K562 (cell line): ENCODE measurements around the gene WDR27. TPM values are rescaled to one million over a fixed set of nuclear protein-coding genes. Genes with fewer than 3 reads are reported as not detected.

Experiments used
- ATAC-seq: fragments of 200-7000 bp; cut with Tn5 transposase; 3 replicates; pipeline ENCODE4 v1.9.1; 2020; ENCODE audit warnings: moderate library complexity
- BruUV-seq: library from RNA; stranded (reverse); fragments of 400-500 nt; replicated peaks from 2 replicates; lab custom pipeline; 2021; lab: Mats Ljungman, UMichigan
- CTCF ChIA-PET: fragments of 300-600 bp; formaldehyde crosslinking; extraction: SDS; loops from one replicate; lab custom pipeline; 2021; ENCODE audit warnings: low intra/inter-chr PET ratio; lab: Yijun Ruan, JAX
- POLR2A ChIA-PET: fragments of 300-600, 350-650 bp; sonication (Branson Sonifier 250); formaldehyde crosslinking; extraction: SDS; loops from one replicate; lab custom pipeline; 2021; ENCODE audit warnings: antibody characterized with exemption, inconsistent platforms; lab: Yijun Ruan, JAX
- DNase-seq, 4 experiments: peaks; one replicate each; pipeline versions ENCODE4 v3.0.0 to v3.0.0-alpha.2; 2011 to 2018; ENCODE audit warnings: low spot score in 3 of 4, mixed read lengths in 3 of 4; ENCODE audit errors: extremely low read depth in 1 of 4
- FAIRE-seq: peaks from 2 replicates; lab custom pipeline; 2011; peaks lifted over from hg19 to GRCh38; lab: Jason Lieb, UNC
- H2AFZ ChIP-seq: 2 replicates; pipeline ENCODE4 v1.6.0; 2011; ENCODE audit warnings: low read depth, low read length, control low read depth, inconsistent platforms
- H3K27ac ChIP-seq: fragments of 200-600 bp; 3 replicates; pipeline ENCODE4 v1.8.0; 2011; ENCODE audit warnings: low read depth, mild to moderate bottlenecking, control low read depth, inconsistent platforms, low read length, moderate library complexity, mixed read lengths; ENCODE audit errors: extremely low read depth
- H3K27me3 ChIP-seq, 2 experiments: fragments of 300-600 bp in 1 of 2; 2 replicates in 1 of 2; 3 replicates in 1 of 2; pipeline versions ENCODE4 v1.6.0 to v1.8.0; 2011; ENCODE audit warnings: inconsistent platforms in 2 of 2, low read length in 2 of 2, mild to moderate bottlenecking in 1 of 2, mixed read lengths in 1 of 2, moderate library complexity in 1 of 2; ENCODE audit not compliant: control insufficient read depth in 2 of 2, insufficient read depth in 2 of 2
- H3K36me3 ChIP-seq: fragments of 300-600 bp; 3 replicates; pipeline ENCODE4 v1.8.0; 2011; ENCODE audit warnings: mild to moderate bottlenecking, low read length, inconsistent platforms; ENCODE audit not compliant: control insufficient read depth, insufficient read depth
- H3K4me1 ChIP-seq, 2 experiments: fragments of 200-600 bp in 1 of 2; replicated peaks in 1 of 2; 2 replicates in 1 of 2; 3 replicates in 1 of 2; pipeline versions ENCODE4 v1.5.1 to v1.8.0; 2011; ENCODE audit warnings: inconsistent platforms in 2 of 2, low read length in 2 of 2, mild to moderate bottlenecking in 1 of 2, mixed read lengths in 1 of 2, moderate library complexity in 1 of 2; ENCODE audit not compliant: control insufficient read depth in 2 of 2, insufficient read depth in 2 of 2
- H3K4me2 ChIP-seq: 2 replicates; pipeline ENCODE4 v1.6.1; 2011; ENCODE audit warnings: low read length, control low read depth, inconsistent platforms, mixed read lengths; ENCODE audit not compliant: insufficient read depth
- H3K4me3 ChIP-seq: fragments of 200-600 bp; sonication (generic), shearing (Covaris generic); 2 replicates; pipeline ENCODE4 v1.5.1; 2016; ENCODE audit warnings: control low read depth, inconsistent platforms
- H3K79me2 ChIP-seq: fragments of 200-600 bp; 3 replicates; pipeline ENCODE4 v1.8.0; 2011; ENCODE audit warnings: low read length, inconsistent platforms; ENCODE audit not compliant: control insufficient read depth, insufficient read depth
- H3K9ac ChIP-seq, 2 experiments: 2 replicates each; pipeline versions ENCODE4 v1.6.0 to v1.6.1; 2011; ENCODE audit warnings: low read depth in 2 of 2, low read length in 2 of 2, control low read depth in 1 of 2, inconsistent platforms in 1 of 2, mild to moderate bottlenecking in 1 of 2, mixed read lengths in 1 of 2; ENCODE audit not compliant: insufficient read depth in 1 of 2
- H3K9me1 ChIP-seq: one replicate; pipeline ENCODE4 v1.6.0; 2011; ENCODE audit warnings: inconsistent platforms, mild to moderate bottlenecking, low read length, moderate library complexity; ENCODE audit not compliant: control insufficient read depth, insufficient read depth
- H3K9me3 ChIP-seq: replicated peaks from 2 replicates; pipeline ENCODE4 v1.5.1; 2011; ENCODE audit warnings: low read depth, low read length, inconsistent platforms; ENCODE audit not compliant: control insufficient read depth, insufficient read depth
- H4K20me1 ChIP-seq: replicated peaks from 2 replicates; pipeline ENCODE4 v1.6.1; 2011; ENCODE audit warnings: low read length, inconsistent platforms, mixed read lengths; ENCODE audit not compliant: control insufficient read depth, insufficient read depth
- CBX3 ChIP-seq, 2 experiments: IDR thresholded peaks; 1 replicate in 1 of 2; 2 replicates in 1 of 2; pipeline ENCODE4 v1.6.1; 2012; ENCODE audit warnings: inconsistent platforms in 2 of 2, low read length in 2 of 2, borderline replicate concordance in 1 of 2, control low read depth in 1 of 2
- CTCFL ChIP-seq: IDR thresholded peaks from 2 replicates; pipeline ENCODE4 v1.6.1; 2011; ENCODE audit warnings: borderline replicate concordance, low read depth, mild to moderate bottlenecking, moderate library complexity, low read length; ENCODE audit not compliant: insufficient read depth, poor library complexity, severe bottlenecking
- E2F1 ChIP-seq: sonication (generic); formaldehyde crosslinking; IDR thresholded peaks from 2 replicates; pipeline ENCODE4 v1.8.1; 2023; ENCODE audit warnings: mild to moderate bottlenecking, missing genetic modification reagents, moderate library complexity
- HNRNPK ChIP-seq: fragments of 200-400 bp; formaldehyde crosslinking; IDR thresholded peaks from one replicate; pipeline ENCODE4 v1.6.1; 2018; ENCODE audit warnings: mild to moderate bottlenecking, low read depth, low read length; ENCODE audit not compliant: poor library complexity, severe bottlenecking
- MAFF ChIP-seq: IDR thresholded peaks from 2 replicates; pipeline ENCODE4 v1.6.1; 2012; ENCODE audit warnings: low read length, improper control_type of control experiment
- MAFK ChIP-seq: IDR thresholded peaks from 2 replicates; pipeline ENCODE4 v1.6.1; 2011; ENCODE audit warnings: low read length, improper control_type of control experiment
- NCOA4 ChIP-seq: fragments of 450-650 bp; IDR thresholded peaks from 2 replicates; pipeline ENCODE4 v1.6.1; 2018; ENCODE audit warnings: mild to moderate bottlenecking; ENCODE audit not compliant: partially characterized antibody
- NFIC ChIP-seq: fragments of 450-650 bp; IDR thresholded peaks from 2 replicates; pipeline ENCODE4 v1.6.1; 2017; ENCODE audit warnings: mild to moderate bottlenecking, inconsistent platforms
- PPARD ChIP-seq: fragments of 250-450 bp; sonication (Bioruptor Pico); IDR thresholded peaks from 2 replicates; pipeline ENCODE4 v1.8.0; 2022; ENCODE audit warnings: inconsistent platforms, mild to moderate bottlenecking, moderate library complexity
- RHOXF2B ChIP-seq: fragments of 250-450 bp; sonication (Bioruptor Pico); conservative IDR thresholded peaks from 2 replicates; pipeline ENCODE4 v1.5.1; 2021
- STAT5A ChIP-seq: IDR thresholded peaks from 2 replicates; pipeline ENCODE4 v1.6.1; 2012; ENCODE audit warnings: low read length, inconsistent platforms, borderline replicate concordance
- ZC3H11A ChIP-seq: IDR thresholded peaks from 2 replicates; pipeline ENCODE4 v1.6.1; 2012; ENCODE audit warnings: low read depth, low read length, improper control_type of control experiment
- ZNF311 ChIP-seq: fragments of 250-450 bp; sonication (Bioruptor Pico); IDR thresholded peaks from 2 replicates; pipeline ENCODE4 v1.4.0; 2020; ENCODE audit warnings: mild to moderate bottlenecking, moderate library complexity
- ZNF583 ChIP-seq: fragments of 250-450 bp; sonication (Bioruptor Pico); IDR thresholded peaks from 2 replicates; pipeline ENCODE4 v1.4.0; 2020
- WGBS: fragments of 100-300 bp; shearing (Covaris generic); methylation state at CpG from one replicate; pipeline ENCODE4 v1.1.6; 2016; ENCODE audit warnings: low coverage, mixed read lengths; ENCODE audit not compliant: insufficient coverage; ENCODE audit errors: missing lambda C conversion rate; 5-methylcytosine and 5-hydroxymethylcytosine counted together
- in situ Hi-C: fragments of 300-500 bp; cut with MboI; formaldehyde crosslinking; loops from 4 replicates; pipeline ENCODE4 v1.15.0; 2018; ENCODE audit warnings: inconsistent platforms, mixed read lengths
- intact Hi-C: fragments of 100-400 bp; cut with micrococcal nuclease; formaldehyde crosslinking; loops from 2 replicates; pipeline ENCODE4 v1.14.2; 2022
- polyA plus RNA-seq, 8 experiments: library from polyadenylated mRNA; depleted of rRNA in 4 of 8; stranded (reverse) in 5 of 8; unstranded in 3 of 8; fragments of >200 nt; fragmentation: Nextera tagmentation in 2 of 8; fragmentation: Illumina TruSeq in 1 of 8; extraction: Ambion mirVana in 2 of 8; extraction: Trizol in 1 of 8; gene quantifications; 2 replicates each; pipeline versions ENCODE4 v1.2.1 to v1.2.3, GENCODE V29; 2011 to 2014; ENCODE audit warnings: inconsistent platforms in 1 of 8, missing spikeins in 1 of 8
- total RNA-seq, 7 experiments: library from RNA; depleted of rRNA in 6 of 7; stranded (reverse); fragments of >200 nt in 6 of 7; fragmentation: Illumina TruSeq in 2 of 7; extraction: Trizol in 2 of 7; gene quantifications; 2 replicates each; pipeline versions ENCODE4 v1.2.1 to v1.2.3, GENCODE V29; 2011 to 2021; ENCODE audit warnings: low replicate concordance in 1 of 7
- TF ChIP-seq, protein P1 (sequence below): fragments of 250-450 bp; sonication (Bioruptor Pico); IDR thresholded peaks from 2 replicates; pipeline ENCODE4 v1.5.0; 2021; ENCODE audit warnings: mild to moderate bottlenecking, moderate library complexity

WDR27 gene
- total and polyA plus RNA-seq, 9 of the 15 experiments (the other 6 are each of a cell fraction or from before 2014, with no cell fraction given): 4.3 to 77.2 (median 22.7) TPM

DNA sequence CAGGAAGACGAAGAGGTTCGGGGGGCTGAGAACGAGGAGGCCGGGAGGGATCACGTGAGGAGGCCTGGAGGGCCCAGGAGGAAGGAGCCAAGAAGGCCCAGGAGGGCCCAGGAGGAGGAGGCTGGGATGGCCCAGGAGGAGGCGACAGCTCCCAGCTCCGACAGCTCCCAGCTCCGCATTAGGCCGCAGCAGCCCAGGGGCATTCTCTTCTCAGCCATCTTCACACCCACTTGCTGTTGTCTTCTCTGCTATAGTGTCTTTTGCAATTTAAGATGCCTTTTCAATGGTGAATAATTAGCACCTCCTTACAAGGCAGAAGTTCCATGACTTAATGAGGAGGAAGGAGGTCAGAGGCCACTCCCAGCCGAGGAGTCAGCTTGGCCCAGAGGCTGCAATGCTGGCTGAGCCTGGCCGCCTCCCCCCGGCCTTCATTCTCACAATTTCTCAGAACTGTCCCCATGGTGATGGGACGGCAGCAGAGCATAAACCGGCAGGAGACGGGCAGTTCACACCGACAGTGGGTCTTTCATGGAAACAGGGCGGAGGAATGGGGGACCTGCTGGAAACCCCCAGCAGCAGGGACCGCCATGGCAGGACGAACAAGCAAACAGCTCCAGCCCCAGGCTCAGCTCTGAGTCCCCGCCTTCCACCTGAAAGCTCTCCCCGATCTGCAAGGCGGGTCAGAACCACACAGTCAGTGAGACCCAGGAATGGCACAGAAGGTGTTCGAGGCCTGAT, 45.1 kb downstream of the WDR27 start:
- BruUV-seq: no TSS peak
- Histone ChIP-seq H3K4me2 (no peak overlapping the region), H3K36me3 (peaks cover 43% of the 10 kb centered on the region), H3K9me1 (peaks cover 4% of the 10 kb centered on the region), H3K79me2 (no peaks in the 10 kb centered on the region), H2AFZ (no peak overlapping the region), H3K4me1 (peaks cover 0 to 3% of the 10 kb centered on the region in 2 experiments; a peak in 1 of 5 replicates), H3K27me3 (no peaks in the 10 kb centered on the region), H3K27ac (no peak overlapping the region), H4K20me1 (no peaks in the 10 kb centered on the region), H3K4me3 (no peak overlapping the region), H3K9me3 (no peaks in the 10 kb centered on the region), H3K9ac (no peak overlapping the region; a peak in 1 of 4 replicates)
- POLR2A ChIA-PET: no interaction called here
- CTCF ChIA-PET: no interaction called here
- intact Hi-C loops: no loop called here
- no peak for DNase-seq
- in situ Hi-C loops: no loop called here
- no peak for ATAC-seq
- TF ChIP-seq CBX3 (IDR thresholded peaks at IDR 0.05; ENCODE audit: borderline replicate concordance in 1 of 2, low read length in 2 of 2) (no peak), PPARD (CRISPR knock-in tag) (no peak), NFIC (no peak), ZNF311 (CRISPR knock-in tag) (no peak), ZNF583 (no peak), MAFF (no peak), MAFK (no peak), NCOA4 (no peak), STAT5A (no peak), HNRNPK (no peak), E2F1 (no peak), ZC3H11A (no peak), CTCFL (no peak), RHOXF2B (CRISPR knock-in tag) (no peak)
- TF ChIP-seq, protein P1, sequence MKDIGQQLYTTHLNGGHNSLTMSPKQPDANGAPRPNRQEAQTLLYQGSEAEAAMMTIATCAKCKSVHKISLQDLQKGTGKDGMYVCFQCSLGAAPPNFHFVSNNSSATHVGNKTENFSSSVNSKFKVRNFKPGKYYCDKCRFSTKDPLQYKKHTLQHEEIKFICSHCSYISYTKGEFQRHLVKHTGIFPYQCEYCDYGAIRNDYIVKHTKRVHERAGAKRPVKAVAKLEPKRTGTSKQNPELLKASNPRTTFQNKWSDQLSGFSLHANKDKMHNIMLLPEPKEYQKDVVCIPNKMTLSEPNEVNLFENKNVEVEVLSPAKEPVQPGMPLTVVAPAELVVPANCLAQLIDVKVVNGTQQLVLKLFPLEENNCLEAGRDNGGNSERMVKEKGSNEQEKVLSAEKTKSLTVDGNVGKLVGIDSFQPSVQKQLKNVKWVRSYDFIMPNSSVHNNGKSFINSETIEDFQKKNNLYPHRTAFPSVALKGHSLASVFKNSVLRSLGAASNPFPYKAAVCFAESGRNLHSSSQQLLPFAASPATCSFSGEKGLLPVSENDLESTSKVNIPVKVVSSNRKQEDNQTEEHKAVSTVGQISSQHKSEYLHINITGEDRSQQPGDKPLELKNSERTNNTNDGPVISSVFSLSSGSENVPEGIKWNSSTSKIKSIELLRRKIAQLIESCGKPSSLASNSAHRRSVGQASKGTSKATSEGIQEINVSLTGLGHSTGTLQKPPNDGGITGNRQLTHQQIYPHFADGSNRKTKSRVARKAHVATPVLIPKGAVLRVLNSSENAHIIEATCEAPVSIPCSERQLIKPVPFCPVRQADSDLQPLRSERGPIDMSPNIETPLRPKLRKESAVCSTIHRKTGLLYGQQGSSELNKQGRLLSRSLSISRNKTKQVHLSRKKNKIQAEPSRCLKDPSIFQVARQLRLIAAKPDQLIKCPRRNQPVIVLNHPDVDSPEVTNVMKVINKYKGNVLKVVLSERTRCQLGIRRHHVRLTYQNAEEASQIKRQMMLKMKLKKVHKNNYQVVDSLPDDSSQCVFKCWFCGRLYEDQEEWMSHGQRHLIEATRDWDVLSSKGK (CRISPR knock-in tag): no peak
- WGBS: 96% methylated on average over 21 of the region's 23 CpGs
- FAIRE-seq: no peak
